NK-92 (cell line): ENCODE measurements around the gene C2CD4D.

Experiments
- DNase-seq: peaks from one replicate; lab custom pipeline; 2025; ENCODE audit not compliant: unreplicated experiment; lab: John Stamatoyannopoulos, UW

The C2CD4D gene

GRCh38 chr1:151815716-151816327, 23.8 kb downstream of the C2CD4D start:
- DNase-seq: no peak

GRCh38 chr1:151814971-151815545, 24.6 kb downstream of the C2CD4D start:
- no peak for DNase-seq

- DNase-seq: no peak
Measured at GRCh38 chr1:151814426-151814825, 25.2 kb downstream of the C2CD4D start.

GRCh38 chr1:151813271-151813977, 26.2 kb downstream of the C2CD4D start:
- no peak for DNase-seq

DNA sequence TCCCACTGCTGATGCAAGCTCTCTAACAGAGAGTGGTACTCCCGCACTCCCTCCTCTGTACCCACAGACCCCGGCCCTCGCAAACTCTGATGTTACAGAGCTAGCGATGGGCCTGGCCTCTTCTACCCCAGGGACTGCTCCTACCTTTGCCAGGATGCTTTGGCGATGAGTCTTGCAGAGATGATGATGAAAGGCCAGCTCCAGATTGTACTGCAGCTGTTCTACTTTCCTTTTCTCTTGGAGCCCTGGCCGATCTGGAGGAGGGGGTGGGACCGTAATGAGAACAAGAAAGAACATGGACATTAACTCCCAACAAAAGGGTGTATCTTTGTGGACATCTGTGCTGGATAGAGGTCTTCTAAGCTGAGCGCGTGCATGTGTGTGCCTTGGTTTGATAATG, 28.4 kb downstream of the C2CD4D start:
- DNase-seq: no peak

DNA sequence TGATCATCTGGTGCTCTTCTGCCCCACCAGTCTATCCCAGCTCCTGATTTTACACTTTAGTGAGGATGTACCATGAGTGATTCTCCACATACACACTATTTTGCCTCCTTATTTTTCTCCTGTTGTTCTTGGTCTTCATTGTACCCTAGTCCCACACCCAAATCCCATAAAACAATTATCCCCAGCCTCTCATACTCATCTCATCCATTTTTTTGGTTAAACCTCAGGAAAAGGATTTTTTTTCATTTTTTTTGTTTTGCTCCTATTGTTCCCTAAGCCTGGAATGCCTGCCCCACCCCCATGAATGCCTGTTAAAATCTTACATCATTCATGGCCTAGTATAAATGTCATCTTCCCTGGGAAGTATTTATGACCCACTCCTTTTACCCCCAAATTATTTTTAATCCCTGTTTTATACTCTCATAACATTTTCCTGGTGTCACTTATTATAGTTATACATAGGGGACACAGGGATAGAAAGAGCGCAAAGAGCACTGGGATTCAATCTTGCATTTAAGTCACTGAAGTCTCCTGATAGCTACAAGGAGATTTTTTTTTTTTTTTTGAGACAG, 29.5 kb downstream of the C2CD4D start:
- no peak for DNase-seq

DNA sequence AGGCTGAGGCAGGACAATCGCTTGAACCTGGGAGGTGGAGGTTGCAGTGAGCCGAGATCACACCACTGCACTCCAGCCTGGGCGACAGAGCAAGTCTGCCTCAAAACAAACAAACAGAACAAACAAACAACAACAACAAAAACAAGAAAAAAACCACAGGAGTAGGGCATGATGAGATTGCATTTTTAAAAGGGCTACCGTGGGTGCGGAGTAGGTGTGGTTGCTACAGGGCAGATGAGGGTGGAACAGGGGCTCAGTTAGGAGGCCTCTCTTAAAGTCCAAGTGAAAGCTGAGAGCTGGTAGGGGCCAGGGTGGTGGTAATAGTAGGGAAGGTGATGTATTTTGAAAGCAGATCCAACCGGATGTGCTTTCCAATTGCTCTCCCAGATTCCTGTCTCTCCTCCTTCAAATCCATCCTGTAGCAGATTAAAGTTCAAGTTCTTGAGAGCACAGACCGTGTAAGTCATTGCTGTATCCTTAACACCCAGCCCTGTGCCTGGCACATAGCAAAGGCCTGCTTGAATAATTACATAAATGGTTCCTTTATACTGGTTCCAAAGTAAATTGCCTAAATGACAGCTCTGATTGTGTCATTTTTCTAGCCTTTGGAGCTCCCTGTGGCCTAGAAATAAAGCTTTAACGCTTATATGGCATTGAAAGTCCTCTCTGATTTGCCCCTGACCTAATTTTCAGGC, 30.2 kb downstream of the C2CD4D start:
- no peak for DNase-seq

GRCh38 chr1:151807766-151808165, 31.9 kb downstream of the C2CD4D start:
- no peak for DNase-seq

DNA sequence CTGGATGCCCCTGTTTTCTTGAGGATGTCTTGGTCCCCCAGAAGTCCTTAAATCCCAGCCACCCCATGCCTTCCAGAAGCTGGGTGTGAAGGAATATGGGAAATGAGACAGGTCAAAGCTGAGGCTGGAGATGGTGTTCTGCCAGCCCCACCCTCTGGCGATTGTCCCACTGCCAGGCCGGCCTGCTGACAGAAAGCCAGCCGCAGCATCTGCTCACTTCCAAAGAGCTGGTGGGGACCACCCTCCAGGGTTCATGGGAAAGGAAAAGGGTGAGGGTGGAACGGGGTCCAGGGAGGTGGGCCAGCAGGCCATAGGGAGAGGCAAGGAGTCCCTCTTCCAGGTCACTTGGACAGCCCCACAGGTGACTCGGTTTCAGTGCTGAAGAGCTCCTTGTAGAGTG, 32.5 kb downstream of the C2CD4D start:
- no peak for DNase-seq

GRCh38 chr1:151806170-151806569, 33.5 kb downstream of the C2CD4D start:
- no peak for DNase-seq

DNA sequence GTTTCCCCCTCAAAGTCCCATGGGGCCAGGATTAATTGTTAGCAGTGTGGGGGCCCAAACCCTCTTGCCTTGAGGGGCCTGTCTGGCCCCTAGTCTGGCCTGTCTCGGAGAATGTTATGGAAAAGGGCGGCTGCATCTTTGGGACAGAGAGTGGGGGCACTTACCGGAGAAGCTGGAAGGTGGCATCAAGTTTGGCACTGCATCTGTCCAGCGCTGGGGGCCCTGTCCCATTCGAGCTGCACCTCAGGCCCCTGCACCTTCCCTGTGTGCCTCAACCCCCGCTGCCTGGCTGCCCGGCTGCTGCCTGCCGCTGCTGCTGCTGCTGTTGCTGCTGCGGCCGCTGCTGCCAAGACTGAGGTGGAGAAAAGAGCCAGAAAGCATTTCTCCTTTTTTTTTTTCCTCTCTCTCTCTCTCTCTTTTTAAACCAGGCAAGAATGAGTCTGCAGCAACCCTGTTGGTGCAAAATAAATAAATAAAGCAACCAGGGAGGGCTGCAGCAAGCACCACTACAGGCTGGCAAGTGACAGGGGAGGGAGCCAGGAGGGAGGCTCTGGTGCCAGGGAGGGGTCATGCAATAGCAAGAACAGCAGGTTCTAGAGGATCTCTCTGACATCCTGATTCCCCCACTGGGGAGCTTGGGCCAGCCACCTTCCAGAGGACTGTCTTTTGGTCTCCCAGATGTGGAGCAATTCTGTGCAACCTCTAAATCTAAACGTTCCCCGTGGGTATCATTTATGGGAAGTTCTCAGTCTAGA, 34.4 kb downstream of the C2CD4D start, which contains the start of gene LINGO4:
Gene LINGO4 (minus strand): TSS at position 354 of the 755 bp plus-strand sequence. CDS start 2,715 bp downstream, outside the sequence.
- no peak for DNase-seq

GRCh38 chr1:151803915-151804314, 35.7 kb downstream of the C2CD4D start:
- DNase-seq: no peak

DNA sequence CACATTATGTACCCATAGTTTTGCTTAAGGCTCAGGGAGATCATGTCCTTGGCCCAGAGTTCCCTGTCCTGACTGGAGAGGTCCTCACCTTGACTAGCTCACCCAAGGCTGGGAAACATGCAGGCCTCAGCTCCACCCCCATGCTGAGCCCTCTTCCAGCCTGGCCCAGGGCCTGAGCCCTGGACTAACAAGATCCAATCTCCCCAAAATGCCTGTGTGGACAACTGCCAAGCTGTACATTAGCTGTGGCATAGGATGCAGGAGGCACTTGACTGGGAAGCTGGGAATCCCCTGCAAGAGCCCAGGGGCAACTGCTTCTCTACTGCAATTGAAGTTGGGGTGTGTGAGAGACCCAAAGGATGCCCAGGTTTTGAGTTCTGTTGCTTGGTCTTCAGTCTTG, 36.5 kb downstream of the C2CD4D start:
- DNase-seq: no peak

- no peak for DNase-seq
Measured at GRCh38 chr1:151802372-151802771, 37.2 kb downstream of the C2CD4D start.

- DNase-seq: no peak
Measured at GRCh38 chr1:151801846-151802245, 37.8 kb downstream of the C2CD4D start.

DNA sequence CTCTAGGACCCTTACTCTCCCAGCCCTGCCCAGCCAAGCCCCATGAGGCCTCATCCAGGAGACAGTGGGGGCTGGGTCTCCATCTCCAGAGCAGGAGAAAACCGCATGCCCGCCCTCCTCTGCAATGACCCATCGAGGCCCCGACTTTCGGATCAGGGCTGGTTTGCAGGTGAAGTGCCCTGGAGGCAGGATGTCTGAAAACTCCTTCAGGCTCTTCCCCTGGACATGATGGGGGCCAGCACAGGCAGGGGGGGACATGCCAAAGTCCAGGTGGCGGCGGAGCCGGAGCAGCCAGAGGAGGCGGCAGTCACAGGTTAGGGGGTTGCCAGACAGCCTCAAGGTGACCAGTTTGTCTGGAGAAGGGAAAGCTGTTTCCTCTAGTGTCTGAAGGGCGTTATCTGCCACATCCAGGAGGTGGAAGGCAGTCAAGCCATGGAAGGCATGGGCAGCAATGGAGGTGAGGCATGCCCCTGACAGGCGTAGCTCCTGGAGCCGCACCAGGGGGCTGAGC, 38.3 kb downstream of the C2CD4D start:
- DNase-seq: no peak

- DNase-seq: no peak
Measured at GRCh38 chr1:151800830-151801229, 38.8 kb downstream of the C2CD4D start.

DNA sequence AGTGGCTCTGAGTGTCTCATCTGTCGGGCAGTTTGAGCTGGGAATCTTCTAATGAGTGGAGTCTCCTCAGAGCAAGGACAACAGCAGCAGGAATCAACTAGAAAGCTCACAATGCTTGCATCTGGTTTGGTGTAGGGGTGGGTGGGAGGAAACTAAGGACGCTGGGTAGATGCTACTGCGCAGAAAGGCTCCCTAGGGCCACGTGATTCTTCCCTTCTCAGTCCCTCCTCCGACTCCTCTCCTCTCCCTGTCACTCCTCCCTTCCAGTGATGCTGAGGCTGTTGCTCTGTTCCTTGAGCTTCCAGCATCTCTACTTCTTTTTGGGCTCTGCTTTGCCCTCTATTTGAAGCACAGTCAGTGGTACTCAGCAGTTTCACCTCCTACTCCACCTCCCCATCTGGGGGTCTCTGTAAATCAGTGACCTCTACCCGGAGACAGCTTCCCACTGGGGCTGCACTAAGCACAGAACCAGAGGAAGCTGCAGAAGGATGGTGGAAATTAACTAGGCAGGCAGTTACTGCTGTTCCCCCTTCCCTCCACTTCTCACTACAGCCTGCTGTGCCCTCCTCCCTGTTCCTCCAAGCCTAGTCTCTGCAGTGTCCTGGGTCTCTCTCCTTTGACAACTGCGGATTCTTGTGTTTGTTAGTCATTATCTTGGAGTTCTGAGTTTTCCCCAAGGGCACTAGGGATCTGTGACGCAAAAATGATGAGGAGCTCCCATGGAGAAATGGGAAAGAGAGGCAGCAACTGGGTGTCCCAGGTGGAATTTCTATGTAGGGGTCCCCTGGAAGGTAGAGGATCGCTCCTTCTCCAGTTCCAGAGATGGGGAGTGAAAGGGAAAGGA, 40.2 kb downstream of the C2CD4D start:
- DNase-seq: no peak

GRCh38 chr1:151798571-151798970, 41.0 kb downstream of the C2CD4D start:
- no peak for DNase-seq
